GM19324 (cell line): ENCODE results near the gene TBC1D2B.

Source experiments
- ATAC-seq: cut with Tn5 transposase; IDR thresholded peaks from one replicate; pipeline ENCODE4 v1.9.1; 2021; ENCODE audit warnings: mild to moderate bottlenecking, moderate library complexity; ENCODE audit not compliant: unreplicated experiment, low FRiP score

TBC1D2B gene

GRCh38 chr15:78075490-78076230 is 1.9 kb downstream of the TBC1D2B start:
- no peak for ATAC-seq

- ATAC-seq: no peak
Observed at GRCh38 chr15:78073046-78073787, 4.3 kb downstream of the TBC1D2B start.

- ATAC-seq: no peak
Observed at GRCh38 chr15:78072080-78072892, 5.2 kb downstream of the TBC1D2B start.

- no peak for ATAC-seq
Observed at GRCh38 chr15:78071383-78071782, 6.1 kb downstream of the TBC1D2B start.

GRCh38 chr15:78070049-78070700 is 7.3 kb downstream of the TBC1D2B start:
- ATAC-seq: no peak

GRCh38 chr15:78069462-78070029 is 8.0 kb downstream of the TBC1D2B start:
- ATAC-seq: no peak

GRCh38 chr15:78069052-78069414 is 8.5 kb downstream of the TBC1D2B start:
- ATAC-seq: no peak

GRCh38 chr15:78067328-78068228 is 9.9 kb downstream of the TBC1D2B start:
- ATAC-seq: no peak

- ATAC-seq: peak; percentile 58
Observed at GRCh38 chr15:78065973-78066946, 11.3 kb downstream of the TBC1D2B start.

GRCh38 chr15:78065284-78065872 is 12.1 kb downstream of the TBC1D2B start:
- ATAC-seq: no peak

GRCh38 chr15:78064544-78064943 is 13.0 kb downstream of the TBC1D2B start:
- ATAC-seq: no peak

GRCh38 chr15:78063970-78064385 is 13.5 kb downstream of the TBC1D2B start:
- ATAC-seq: no peak

- no peak for ATAC-seq
Observed at GRCh38 chr15:78063217-78063616, 14.3 kb downstream of the TBC1D2B start.

GRCh38 chr15:78061963-78062427 is 15.5 kb downstream of the TBC1D2B start:
- ATAC-seq: no peak

- no peak for ATAC-seq
Observed at GRCh38 chr15:78060232-78060631, 17.3 kb downstream of the TBC1D2B start.

GRCh38 chr15:78059110-78059839 is 18.2 kb downstream of the TBC1D2B start:
- ATAC-seq: no peak

GRCh38 chr15:78058401-78058935 is 19.0 kb downstream of the TBC1D2B start:
- ATAC-seq: no peak
